GM06990 (cell line): ENCODE data around the gene DDX24.

Experiments
- DNase-seq: peaks from one replicate; pipeline ENCODE4 v3.0.0-alpha.2; 2011; ENCODE audit not compliant: insufficient read length; ENCODE audit errors: extremely low read depth
- H3K27me3 ChIP-seq: replicated peaks from 2 replicates; pipeline ENCODE4 v1.6.0; 2011; ENCODE audit warnings: low read length; ENCODE audit not compliant: control insufficient read depth, insufficient read depth
- H3K36me3 ChIP-seq: 2 replicates; pipeline ENCODE4 v1.5.1; 2011; ENCODE audit warnings: low read length; ENCODE audit not compliant: control insufficient read depth, insufficient read depth
- H3K4me3 ChIP-seq: replicated peaks from 2 replicates; pipeline ENCODE4 v1.5.1; 2011; ENCODE audit warnings: low read depth, mild to moderate bottlenecking, control low read depth, low read length
- TF ChIP-seq, protein P1 (sequence below): IDR thresholded peaks from 2 replicates; pipeline ENCODE4 v1.5.1; 2011; ENCODE audit warnings: low read length, control low read depth, mild to moderate bottlenecking, inconsistent platforms; ENCODE audit not compliant: insufficient read depth, poor library complexity, severe bottlenecking

Gene DDX24

DNA sequence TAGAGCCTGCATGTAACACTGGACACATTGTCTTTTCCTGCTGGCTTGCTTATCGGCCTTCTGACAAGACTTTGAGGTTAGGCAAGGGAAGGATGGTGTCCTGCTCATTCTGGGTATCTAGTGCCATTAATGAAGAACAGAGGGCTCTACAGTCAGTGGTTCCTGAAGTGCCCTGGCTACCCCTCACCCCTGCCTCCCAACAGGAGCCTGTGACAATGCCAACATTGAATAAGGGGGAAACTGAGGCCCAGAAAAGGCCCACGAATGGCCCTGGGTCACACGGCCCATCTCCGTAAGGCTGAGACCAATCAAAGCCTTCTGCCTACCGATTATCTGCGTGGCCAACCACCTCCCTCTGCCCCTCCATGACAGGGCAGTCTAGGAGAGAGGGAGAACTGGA is 46.3 kb upstream of the DDX24 start:
- H3K27me3 ChIP-seq = no peaks in the 10 kb centered on the region; the same call in 1 of the 2 replicates
- no peak for DNase-seq
- TF ChIP-seq, protein P1, sequence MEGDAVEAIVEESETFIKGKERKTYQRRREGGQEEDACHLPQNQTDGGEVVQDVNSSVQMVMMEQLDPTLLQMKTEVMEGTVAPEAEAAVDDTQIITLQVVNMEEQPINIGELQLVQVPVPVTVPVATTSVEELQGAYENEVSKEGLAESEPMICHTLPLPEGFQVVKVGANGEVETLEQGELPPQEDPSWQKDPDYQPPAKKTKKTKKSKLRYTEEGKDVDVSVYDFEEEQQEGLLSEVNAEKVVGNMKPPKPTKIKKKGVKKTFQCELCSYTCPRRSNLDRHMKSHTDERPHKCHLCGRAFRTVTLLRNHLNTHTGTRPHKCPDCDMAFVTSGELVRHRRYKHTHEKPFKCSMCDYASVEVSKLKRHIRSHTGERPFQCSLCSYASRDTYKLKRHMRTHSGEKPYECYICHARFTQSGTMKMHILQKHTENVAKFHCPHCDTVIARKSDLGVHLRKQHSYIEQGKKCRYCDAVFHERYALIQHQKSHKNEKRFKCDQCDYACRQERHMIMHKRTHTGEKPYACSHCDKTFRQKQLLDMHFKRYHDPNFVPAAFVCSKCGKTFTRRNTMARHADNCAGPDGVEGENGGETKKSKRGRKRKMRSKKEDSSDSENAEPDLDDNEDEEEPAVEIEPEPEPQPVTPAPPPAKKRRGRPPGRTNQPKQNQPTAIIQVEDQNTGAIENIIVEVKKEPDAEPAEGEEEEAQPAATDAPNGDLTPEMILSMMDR = no peak
- peaks cover 5% of the 10 kb centered on the region for H3K36me3 ChIP-seq
- H3K4me3 ChIP-seq = no peak overlapping the region

DNA sequence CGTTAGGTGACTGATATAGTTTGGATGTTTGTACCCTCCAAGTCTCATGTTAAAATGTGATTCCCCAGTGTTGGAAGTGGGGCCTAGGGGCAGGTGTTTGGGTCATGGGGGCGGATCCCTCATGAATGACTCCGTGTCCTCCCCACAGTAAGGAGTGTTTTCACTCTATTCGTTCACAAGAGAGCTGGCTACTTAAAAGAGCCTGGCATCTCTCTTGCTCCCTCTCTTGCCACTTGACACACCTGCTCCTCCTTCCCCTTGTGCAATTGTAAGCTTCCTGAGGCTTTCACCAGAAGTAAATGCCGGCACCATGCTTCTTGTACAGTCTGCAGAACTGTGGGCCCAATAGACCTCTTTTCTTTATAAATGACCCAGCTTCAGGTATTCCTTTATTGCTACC is 45.8 kb upstream of the DDX24 start:
- Histone ChIP-seq H3K27me3 (no peaks in the 10 kb centered on the region; the same call in 1 of the 2 replicates), H3K36me3 (peaks cover 5% of the 10 kb centered on the region), H3K4me3 (no peak overlapping the region)
- no peak for DNase-seq
- TF ChIP-seq, protein P1 = no peak

DNA sequence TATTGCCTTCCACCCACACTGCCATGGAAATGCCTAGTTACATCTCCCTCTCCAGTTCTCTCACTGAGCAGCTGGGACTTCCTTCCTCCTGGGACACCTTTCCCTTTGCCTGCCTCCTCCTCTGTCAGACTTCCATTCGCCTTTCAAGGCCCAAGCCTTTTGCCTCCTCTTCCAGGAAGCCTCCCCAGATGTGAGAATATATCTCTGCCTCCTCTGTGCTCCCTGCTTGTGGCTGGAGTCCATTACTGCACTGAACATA is 45.3 kb upstream of the DDX24 start:
- TF ChIP-seq, protein P1 = no peak
- peaks cover 5% of the 10 kb centered on the region for H3K36me3 ChIP-seq
- DNase-seq = no peak
- H3K4me3 ChIP-seq = no peak overlapping the region
- H3K27me3 ChIP-seq = no peaks in the 10 kb centered on the region; the same call in 1 of the 2 replicates

DNA sequence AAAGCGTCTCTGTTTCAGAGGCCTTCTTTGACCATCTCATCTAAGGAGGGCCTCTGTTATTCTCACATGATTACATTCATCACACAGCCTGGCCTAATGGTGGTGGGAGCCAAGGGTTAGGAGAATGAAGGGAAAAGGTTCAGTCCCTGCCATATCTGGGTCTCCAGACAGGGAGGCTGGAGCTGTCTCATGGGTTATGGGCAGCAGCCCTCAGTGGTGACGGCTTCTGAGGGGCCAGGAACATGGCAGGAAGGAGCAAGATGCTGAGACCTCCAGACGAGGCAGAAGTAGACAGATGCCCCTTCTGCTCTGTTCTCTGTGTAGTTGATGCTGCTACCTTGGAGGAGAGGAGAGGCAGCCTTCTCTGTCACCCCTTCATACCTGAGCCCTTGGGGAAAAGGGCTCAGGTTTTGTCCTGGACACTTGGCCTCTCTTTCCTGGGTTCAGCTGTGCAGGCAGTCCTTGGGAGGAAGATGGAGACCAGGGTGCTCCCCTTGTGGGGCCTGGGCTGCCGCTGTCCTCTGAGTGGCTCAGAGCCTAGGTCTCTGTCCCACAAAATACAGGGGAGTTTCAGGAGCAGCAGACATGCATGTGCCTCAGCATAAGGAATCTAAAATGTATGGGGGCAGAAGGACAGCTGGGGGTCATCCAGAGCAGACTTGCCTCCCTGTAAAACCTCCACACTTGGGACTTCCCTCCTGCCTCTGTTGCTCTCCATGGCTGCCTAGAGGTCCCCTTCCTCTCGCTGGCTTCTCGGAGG is 44.8 kb upstream of the DDX24 start:
- H3K27me3 ChIP-seq = no peaks in the 10 kb centered on the region; the same call in 1 of the 2 replicates
- no peak for DNase-seq
- TF ChIP-seq, protein P1 = no peak
- peaks cover 5% of the 10 kb centered on the region for H3K36me3 ChIP-seq
- H3K4me3 ChIP-seq = no peak overlapping the region

DNA sequence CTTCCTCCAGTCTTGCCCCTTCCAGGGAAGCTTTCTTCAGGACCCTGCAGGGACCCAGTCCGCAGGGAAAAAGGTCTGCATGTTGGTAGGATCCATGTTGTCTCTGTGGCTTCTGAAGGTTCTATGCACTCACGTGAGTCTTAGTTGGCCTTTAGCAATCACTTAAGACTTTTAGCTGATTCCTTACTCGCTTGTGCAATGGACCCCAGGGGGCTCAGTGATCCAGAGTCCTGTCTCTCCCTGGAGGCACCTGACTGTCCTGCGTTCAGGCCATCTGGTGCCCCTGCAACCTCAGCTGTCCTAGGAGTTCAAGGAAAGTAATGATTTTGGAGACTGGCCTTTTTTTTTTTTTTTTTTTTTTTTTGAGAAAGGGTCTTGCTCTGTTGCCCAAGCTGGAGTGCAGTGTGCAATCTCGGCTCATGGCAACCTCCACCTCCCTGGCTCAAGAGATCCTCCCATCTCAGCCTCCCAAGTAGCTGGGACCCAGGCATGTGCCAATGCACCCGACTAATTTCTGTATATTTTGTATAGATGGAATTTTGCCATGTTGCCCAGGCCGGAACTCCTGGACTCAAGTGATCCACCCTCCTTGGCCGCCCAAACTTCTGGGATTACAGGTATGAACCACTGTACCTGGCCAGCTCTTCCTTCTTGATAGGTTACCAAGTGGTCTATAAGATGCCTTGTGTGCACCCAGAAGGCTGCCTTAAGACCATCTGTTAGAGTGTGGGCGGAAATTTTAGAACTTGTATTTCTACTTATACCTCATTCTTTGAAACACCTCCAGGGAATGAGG is 43.8 kb upstream of the DDX24 start:
- Histone ChIP-seq H3K36me3 (peaks cover 5% of the 10 kb centered on the region), H3K27me3 (no peaks in the 10 kb centered on the region; the same call in 1 of the 2 replicates), H3K4me3 (no peak overlapping the region)
- TF ChIP-seq, protein P1 = no peak
- DNase-seq = no peak
